HK-2 (cell line): ENCODE results near the gene GPM6B.
"Not testable (repeated sequence)": the region's sequence is repeated elsewhere in the genome, so short reads cannot be mapped to it uniquely, and the experiment has no call there.

Experiments
- DNase-seq: peaks from one replicate; pipeline ENCODE4 v3.0.0-alpha.2; 2018; ENCODE audit not compliant: unreplicated experiment

Gene GPM6B

GRCh38 chrX:13730523-13730922 lies 86.4 kb downstream of the GPM6B start:
- not testable (repeated sequence) for DNase-seq

- not testable (repeated sequence) for DNase-seq
These were observed 90.3 kb downstream of the GPM6B start for GRCh38 chrX:13726583-13726982.

- not testable (repeated sequence) for DNase-seq
These were observed 92.0 kb downstream of the GPM6B start for GRCh38 chrX:13724878-13725277.

GRCh38 chrX:13721819-13722519 lies 94.9 kb downstream of the GPM6B start:
- no peak for DNase-seq

GRCh38 chrX:13721371-13721770 lies 95.5 kb downstream of the GPM6B start:
- DNase-seq = no peak
